HepG2 (cell line): ENCODE measurements around the gene PLEKHH1. TPM values are rescaled to one million over a fixed set of nuclear protein-coding genes. Genes with fewer than 3 reads are reported as not detected.

Source experiments
- ATAC-seq: fragments of 200-7000 bp; cut with Tn5 transposase; 3 replicates; pipeline ENCODE4 v1.9.1; 2020; ENCODE audit warnings: mild to moderate bottlenecking, moderate library complexity
- BruUV-seq: library from RNA; stranded (reverse); fragments of 400-500 nt; replicated peaks from 2 replicates; lab custom pipeline; 2021; lab: Mats Ljungman, UMichigan
- CTCF ChIA-PET: fragments of 300-600 bp; formaldehyde crosslinking; extraction: SDS; loops from one replicate; lab custom pipeline; 2021; ENCODE audit warnings: low total read pairs, inconsistent platforms, low intra/inter-chr PET ratio; lab: Yijun Ruan, JAX
- POLR2A ChIA-PET: fragments of 350-600 bp; sonication (Branson Sonifier 250); formaldehyde crosslinking; loops from one replicate; lab custom pipeline; 2020; ENCODE audit warnings: antibody characterized with exemption, inconsistent platforms; lab: Yijun Ruan, JAX
- DNase-seq: peaks from one replicate; pipeline ENCODE4 v3.0.0-alpha.2; 2015; ENCODE audit warnings: low spot score
- FAIRE-seq: peaks from 3 replicates; lab custom pipeline; 2011; peaks lifted over from hg19 to GRCh38; lab: Jason Lieb, UNC
- H2AFZ ChIP-seq: one replicate; pipeline ENCODE4 v1.6.1; 2011; ENCODE audit warnings: low read length, inconsistent platforms
- H3K27ac ChIP-seq: fragments of 300-600 bp; 3 replicates; pipeline ENCODE4 v1.8.0; 2011; ENCODE audit warnings: mixed run types, mild to moderate bottlenecking, mixed read lengths, low read length, inconsistent platforms; ENCODE audit not compliant: insufficient read depth; ENCODE audit errors: extremely low read length
- H3K27me3 ChIP-seq, 2 experiments: fragments of 200-600 bp in 1 of 2; 2 replicates in 1 of 2; 3 replicates in 1 of 2; pipeline versions ENCODE4 v1.6.0 to v1.8.0; 2011; ENCODE audit warnings: low read length in 2 of 2, mild to moderate bottlenecking in 2 of 2, moderate library complexity in 2 of 2, inconsistent platforms in 1 of 2; ENCODE audit not compliant: insufficient read depth in 2 of 2, control insufficient read depth in 1 of 2
- H3K36me3 ChIP-seq, 2 experiments: fragments of 200-600 bp in 1 of 2; replicated peaks in 1 of 2; 2 replicates in 1 of 2; 3 replicates in 1 of 2; pipeline versions ENCODE4 v1.5.1 to v1.8.0; 2011; ENCODE audit warnings: low read length in 2 of 2, inconsistent platforms in 1 of 2; ENCODE audit not compliant: insufficient read depth in 2 of 2, control insufficient read depth in 1 of 2
- H3K4me1 ChIP-seq: 2 replicates; pipeline ENCODE4 v1.5.1; 2012; ENCODE audit warnings: low read length, inconsistent platforms; ENCODE audit not compliant: insufficient read depth
- H3K4me2 ChIP-seq: 2 replicates; pipeline ENCODE4 v1.6.0; 2011; ENCODE audit warnings: low read depth, low read length, inconsistent platforms
- H3K4me3 ChIP-seq, 3 experiments: fragments of 200-600 bp in 1 of 3; sonication (generic), shearing (Covaris generic) in 1 of 3; replicated peaks in 1 of 3; 2 replicates each; pipeline ENCODE4 v1.5.1; 2011 to 2016; ENCODE audit warnings: low read length in 3 of 3, inconsistent platforms in 2 of 3, low read depth in 2 of 3, mild to moderate bottlenecking in 2 of 3, control low read depth in 1 of 3, mixed read lengths in 1 of 3; ENCODE audit not compliant: insufficient read depth in 1 of 3
- H3K79me2 ChIP-seq: one replicate; pipeline ENCODE4 v1.6.1; 2011; ENCODE audit warnings: low read length, inconsistent platforms; ENCODE audit not compliant: insufficient read depth
- H3K9ac ChIP-seq: 2 replicates; pipeline ENCODE4 v1.6.0; 2011; ENCODE audit warnings: mild to moderate bottlenecking, low read depth, low read length, inconsistent platforms; ENCODE audit not compliant: insufficient read depth
- H3K9me3 ChIP-seq: 2 replicates; pipeline ENCODE4 v1.5.1; 2012; ENCODE audit warnings: mild to moderate bottlenecking, low read length
- H4K20me1 ChIP-seq: 2 replicates; pipeline ENCODE4 v1.6.0; 2011; ENCODE audit warnings: inconsistent platforms, mild to moderate bottlenecking, low read length, moderate library complexity; ENCODE audit not compliant: insufficient read depth
- ATRX ChIP-seq: sonication (generic); formaldehyde crosslinking; IDR thresholded peaks from 2 replicates; pipeline ENCODE4 v1.4.0; 2020; ENCODE audit warnings: missing genetic modification reagents, borderline replicate concordance
- HES4 ChIP-seq: sonication (generic); formaldehyde crosslinking; IDR thresholded peaks from 2 replicates; pipeline ENCODE4 v1.9.0; 2021; ENCODE audit warnings: mild to moderate bottlenecking, missing genetic modification reagents, borderline replicate concordance
- PAWR ChIP-seq: sonication (generic); formaldehyde crosslinking; IDR thresholded peaks from 2 replicates; pipeline ENCODE4 v1.4.0; 2020; ENCODE audit warnings: missing genetic modification reagents, mild to moderate bottlenecking, borderline replicate concordance
- PAX8 ChIP-seq: sonication (generic); formaldehyde crosslinking; IDR thresholded peaks from 2 replicates; pipeline ENCODE4 v1.8.0; 2022; ENCODE audit warnings: mild to moderate bottlenecking, missing genetic modification reagents, borderline replicate concordance
- RFXAP ChIP-seq: sonication (generic); formaldehyde crosslinking; IDR thresholded peaks from 2 replicates; pipeline ENCODE4 v1.4.0; 2020; ENCODE audit warnings: missing genetic modification reagents, borderline replicate concordance
- RXRA ChIP-seq: sonication (generic); formaldehyde crosslinking; IDR thresholded peaks from 2 replicates; pipeline ENCODE4 v1.5.1; 2020; ENCODE audit warnings: missing genetic modification reagents
- ZNF251 ChIP-seq: sonication (generic); formaldehyde crosslinking; IDR thresholded peaks from 2 replicates; pipeline ENCODE4 v1.9.0; 2021; ENCODE audit warnings: mild to moderate bottlenecking, missing genetic modification reagents
- ZNF589 ChIP-seq: sonication (generic); formaldehyde crosslinking; conservative IDR thresholded peaks from 2 replicates; pipeline ENCODE4 v1.8.0; 2022; ENCODE audit warnings: mild to moderate bottlenecking, moderate library complexity, missing genetic modification reagents
- ZNF713 ChIP-seq: sonication (generic); formaldehyde crosslinking; IDR thresholded peaks from 2 replicates; pipeline ENCODE4 v1.4.0; 2020; ENCODE audit warnings: mild to moderate bottlenecking, missing genetic modification reagents
- ZNF776 ChIP-seq: sonication (generic); formaldehyde crosslinking; IDR thresholded peaks from 2 replicates; pipeline ENCODE4 v1.4.0; 2020; ENCODE audit warnings: mild to moderate bottlenecking, missing genetic modification reagents
- ZNF850 ChIP-seq: sonication (generic); formaldehyde crosslinking; conservative IDR thresholded peaks from 2 replicates; pipeline ENCODE4 v1.9.0; 2021; ENCODE audit warnings: mild to moderate bottlenecking, missing genetic modification reagents
- WGBS: methylation state at CpG from one replicate; pipeline ENCODE4 v1.1.6; 2017; ENCODE audit warnings: low lambda C conversion rate; 5-methylcytosine and 5-hydroxymethylcytosine counted together
- in situ Hi-C: cut with HindIII; loops from 2 replicates; pipeline ENCODE4 v1.10.0; 2017; ENCODE audit warnings: low pct_unique_long_range_greater_than_20kb; ENCODE audit not compliant: extremely low pct_ligation_motif_present
- intact Hi-C: fragments of 100-400 bp; cut with micrococcal nuclease; formaldehyde crosslinking; loops from one replicate; pipeline ENCODE4 v1.10.0; 2022; ENCODE audit not compliant: unreplicated experiment
- polyA plus RNA-seq, 8 experiments: library from polyadenylated mRNA; depleted of rRNA in 3 of 8; stranded (reverse) in 7 of 8; unstranded in 1 of 8; fragments of >200 nt; fragmentation: Illumina TruSeq in 4 of 8; extraction: Trizol in 4 of 8; gene quantifications; 2 replicates each; pipeline versions ENCODE4 v1.2.1 to v1.2.3, GENCODE V29; 2011 to 2016; ENCODE audit warnings: low read depth in 4 of 8, missing spikeins in 1 of 8, mixed read lengths in 1 of 8; ENCODE audit not compliant: insufficient read depth in 1 of 8
- total RNA-seq, 5 experiments: library from RNA; depleted of rRNA; stranded (reverse); fragments of >200 nt; fragmentation: Illumina TruSeq; extraction: Trizol; gene quantifications; 2 replicates each; pipeline ENCODE4 v1.2.3, GENCODE V29; 2016; ENCODE audit warnings: low read depth in 1 of 5
- TF ChIP-seq, protein P1 (sequence below): sonication (generic); formaldehyde crosslinking; IDR thresholded peaks from 2 replicates; pipeline ENCODE4 v1.9.0; 2022; ENCODE audit warnings: low read depth, missing genetic modification reagents
- TF ChIP-seq, protein P2 (sequence below): IDR thresholded peaks from 2 replicates; pipeline ENCODE4 v1.6.1; 2016; ENCODE audit warnings: control low read depth
- TF ChIP-seq, protein P3 (sequence below): sonication (generic); formaldehyde crosslinking; IDR thresholded peaks from 2 replicates; pipeline ENCODE4 v1.9.0; 2021; ENCODE audit warnings: mild to moderate bottlenecking, missing genetic modification reagents
- TF ChIP-seq, protein P4 (sequence below): IDR thresholded peaks from 2 replicates; pipeline ENCODE4 v1.6.1; 2018; ENCODE audit warnings: missing genetic modification reagents, mild to moderate bottlenecking, missing compliant biosample characterization

Gene PLEKHH1
- total and polyA plus RNA-seq, 2 of the 13 experiments (the other 11 are each of a cell fraction or from before 2014, with no cell fraction given), result 8.6 to 15.8 TPM

DNA sequence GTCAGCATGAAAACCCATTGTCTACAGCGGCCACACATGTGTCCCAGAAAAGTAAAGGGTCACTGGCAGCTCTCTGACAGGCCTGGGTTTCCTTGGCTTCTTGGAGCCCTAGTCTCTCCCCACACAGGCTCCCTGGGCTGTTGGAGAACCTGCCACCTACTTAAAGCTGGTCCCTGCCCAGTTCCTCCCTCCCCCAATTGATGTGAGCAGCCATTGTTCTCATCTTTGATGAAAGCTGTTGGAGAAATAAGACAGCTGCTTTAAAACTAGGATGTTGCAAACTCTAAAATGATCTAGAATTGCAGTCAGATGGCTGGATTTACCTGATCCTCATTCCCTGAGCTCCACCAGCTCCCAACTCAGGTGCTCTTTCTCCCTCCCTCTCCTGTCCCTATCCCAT is 4.8 kb upstream of the PLEKHH1 start:
- WGBS, result no CpG with 5 or more reads among the region's 1 CpG
- Histone ChIP-seq H3K4me3 (no peak overlapping the region), H3K4me2 (peak overlapping the region; percentile 43), H3K36me3 (no peaks in the 10 kb centered on the region), H3K9me3 (no peaks in the 10 kb centered on the region), H2AFZ (no peak overlapping the region), H3K79me2 (no peaks in the 10 kb centered on the region), H3K27ac (no peak overlapping the region), H4K20me1 (no peaks in the 10 kb centered on the region), H3K27me3 (peaks cover 0 to 18% of the 10 kb centered on the region in 2 experiments; a peak in 3 of 5 replicates), H3K4me1 (peaks cover 38% of the 10 kb centered on the region), H3K9ac (no peak overlapping the region)
- ATAC-seq (no peak), FAIRE-seq (no peak), DNase-seq (no peak)
- CTCF ChIA-PET, result no interaction called here
- in situ Hi-C loops, result loop anchor here (5.0 kb wide), 1 partner anchor 39 kb away; no protein-coding TSS in a partner anchor
- intact Hi-C loops, result loop anchor here (5.0 to 10.0 kb wide), 3 partner anchors 101 to 177 kb away; partner anchors contain the start of gene RDH12
- POLR2A ChIA-PET, result interaction anchor here (0.9 kb wide), 1 partner anchor 72 kb away, joined by 3 read pairs; the partner anchor contains the start of gene PIGH
- BruUV-seq, result no TSS peak
- TF ChIP-seq, protein P1, sequence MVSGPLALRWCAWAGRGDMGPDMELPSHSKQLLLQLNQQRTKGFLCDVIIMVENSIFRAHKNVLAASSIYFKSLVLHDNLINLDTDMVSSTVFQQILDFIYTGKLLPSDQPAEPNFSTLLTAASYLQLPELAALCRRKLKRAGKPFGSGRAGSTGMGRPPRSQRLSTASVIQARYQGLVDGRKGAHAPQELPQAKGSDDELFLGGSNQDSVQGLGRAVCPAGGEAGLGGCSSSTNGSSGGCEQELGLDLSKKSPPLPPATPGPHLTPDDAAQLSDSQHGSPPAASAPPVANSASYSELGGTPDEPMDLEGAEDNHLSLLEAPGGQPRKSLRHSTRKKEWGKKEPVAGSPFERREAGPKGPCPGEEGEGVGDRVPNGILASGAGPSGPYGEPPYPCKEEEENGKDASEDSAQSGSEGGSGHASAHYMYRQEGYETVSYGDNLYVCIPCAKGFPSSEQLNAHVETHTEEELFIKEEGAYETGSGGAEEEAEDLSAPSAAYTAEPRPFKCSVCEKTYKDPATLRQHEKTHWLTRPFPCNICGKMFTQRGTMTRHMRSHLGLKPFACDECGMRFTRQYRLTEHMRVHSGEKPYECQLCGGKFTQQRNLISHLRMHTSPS, result no peak
- no peak for TF ChIP-seq PAWR
- no peak for TF ChIP-seq RFXAP
- no peak for TF ChIP-seq ZNF776 (CRISPR knock-in tag)
- TF ChIP-seq ATRX (CRISPR knock-in tag), result no peak
- TF ChIP-seq ZNF589 (CRISPR knock-in tag), result no peak
- TF ChIP-seq, protein P2, sequence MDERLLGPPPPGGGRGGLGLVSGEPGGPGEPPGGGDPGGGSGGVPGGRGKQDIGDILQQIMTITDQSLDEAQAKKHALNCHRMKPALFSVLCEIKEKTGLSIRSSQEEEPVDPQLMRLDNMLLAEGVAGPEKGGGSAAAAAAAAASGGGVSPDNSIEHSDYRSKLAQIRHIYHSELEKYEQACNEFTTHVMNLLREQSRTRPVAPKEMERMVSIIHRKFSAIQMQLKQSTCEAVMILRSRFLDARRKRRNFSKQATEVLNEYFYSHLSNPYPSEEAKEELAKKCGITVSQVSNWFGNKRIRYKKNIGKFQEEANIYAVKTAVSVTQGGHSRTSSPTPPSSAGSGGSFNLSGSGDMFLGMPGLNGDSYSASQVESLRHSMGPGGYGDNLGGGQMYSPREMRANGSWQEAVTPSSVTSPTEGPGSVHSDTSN (CRISPR knock-in tag), result no peak
- TF ChIP-seq ZNF251 (CRISPR knock-in tag), result no peak
- TF ChIP-seq RXRA (CRISPR knock-in tag), result no peak
- TF ChIP-seq PAX8, result no peak
- TF ChIP-seq, protein P3, sequence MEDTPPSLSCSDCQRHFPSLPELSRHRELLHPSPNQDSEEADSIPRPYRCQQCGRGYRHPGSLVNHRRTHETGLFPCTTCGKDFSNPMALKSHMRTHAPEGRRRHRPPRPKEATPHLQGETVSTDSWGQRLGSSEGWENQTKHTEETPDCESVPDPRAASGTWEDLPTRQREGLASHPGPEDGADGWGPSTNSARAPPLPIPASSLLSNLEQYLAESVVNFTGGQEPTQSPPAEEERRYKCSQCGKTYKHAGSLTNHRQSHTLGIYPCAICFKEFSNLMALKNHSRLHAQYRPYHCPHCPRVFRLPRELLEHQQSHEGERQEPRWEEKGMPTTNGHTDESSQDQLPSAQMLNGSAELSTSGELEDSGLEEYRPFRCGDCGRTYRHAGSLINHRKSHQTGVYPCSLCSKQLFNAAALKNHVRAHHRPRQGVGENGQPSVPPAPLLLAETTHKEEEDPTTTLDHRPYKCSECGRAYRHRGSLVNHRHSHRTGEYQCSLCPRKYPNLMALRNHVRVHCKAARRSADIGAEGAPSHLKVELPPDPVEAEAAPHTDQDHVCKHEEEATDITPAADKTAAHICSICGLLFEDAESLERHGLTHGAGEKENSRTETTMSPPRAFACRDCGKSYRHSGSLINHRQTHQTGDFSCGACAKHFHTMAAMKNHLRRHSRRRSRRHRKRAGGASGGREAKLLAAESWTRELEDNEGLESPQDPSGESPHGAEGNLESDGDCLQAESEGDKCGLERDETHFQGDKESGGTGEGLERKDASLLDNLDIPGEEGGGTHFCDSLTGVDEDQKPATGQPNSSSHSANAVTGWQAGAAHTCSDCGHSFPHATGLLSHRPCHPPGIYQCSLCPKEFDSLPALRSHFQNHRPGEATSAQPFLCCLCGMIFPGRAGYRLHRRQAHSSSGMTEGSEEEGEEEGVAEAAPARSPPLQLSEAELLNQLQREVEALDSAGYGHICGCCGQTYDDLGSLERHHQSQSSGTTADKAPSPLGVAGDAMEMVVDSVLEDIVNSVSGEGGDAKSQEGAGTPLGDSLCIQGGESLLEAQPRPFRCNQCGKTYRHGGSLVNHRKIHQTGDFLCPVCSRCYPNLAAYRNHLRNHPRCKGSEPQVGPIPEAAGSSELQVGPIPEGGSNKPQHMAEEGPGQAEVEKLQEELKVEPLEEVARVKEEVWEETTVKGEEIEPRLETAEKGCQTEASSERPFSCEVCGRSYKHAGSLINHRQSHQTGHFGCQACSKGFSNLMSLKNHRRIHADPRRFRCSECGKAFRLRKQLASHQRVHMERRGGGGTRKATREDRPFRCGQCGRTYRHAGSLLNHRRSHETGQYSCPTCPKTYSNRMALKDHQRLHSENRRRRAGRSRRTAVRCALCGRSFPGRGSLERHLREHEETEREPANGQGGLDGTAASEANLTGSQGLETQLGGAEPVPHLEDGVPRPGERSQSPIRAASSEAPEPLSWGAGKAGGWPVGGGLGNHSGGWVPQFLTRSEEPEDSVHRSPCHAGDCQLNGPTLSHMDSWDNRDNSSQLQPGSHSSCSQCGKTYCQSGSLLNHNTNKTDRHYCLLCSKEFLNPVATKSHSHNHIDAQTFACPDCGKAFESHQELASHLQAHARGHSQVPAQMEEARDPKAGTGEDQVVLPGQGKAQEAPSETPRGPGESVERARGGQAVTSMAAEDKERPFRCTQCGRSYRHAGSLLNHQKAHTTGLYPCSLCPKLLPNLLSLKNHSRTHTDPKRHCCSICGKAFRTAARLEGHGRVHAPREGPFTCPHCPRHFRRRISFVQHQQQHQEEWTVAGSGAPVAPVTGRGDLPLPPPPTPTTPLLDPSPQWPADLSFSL (CRISPR knock-in tag), result no peak
- TF ChIP-seq HES4 (CRISPR knock-in tag), result no peak
- TF ChIP-seq, protein P4, sequence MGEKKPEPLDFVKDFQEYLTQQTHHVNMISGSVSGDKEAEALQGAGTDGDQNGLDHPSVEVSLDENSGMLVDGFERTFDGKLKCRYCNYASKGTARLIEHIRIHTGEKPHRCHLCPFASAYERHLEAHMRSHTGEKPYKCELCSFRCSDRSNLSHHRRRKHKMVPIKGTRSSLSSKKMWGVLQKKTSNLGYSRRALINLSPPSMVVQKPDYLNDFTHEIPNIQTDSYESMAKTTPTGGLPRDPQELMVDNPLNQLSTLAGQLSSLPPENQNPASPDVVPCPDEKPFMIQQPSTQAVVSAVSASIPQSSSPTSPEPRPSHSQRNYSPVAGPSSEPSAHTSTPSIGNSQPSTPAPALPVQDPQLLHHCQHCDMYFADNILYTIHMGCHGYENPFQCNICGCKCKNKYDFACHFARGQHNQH (CRISPR knock-in tag), result no peak
- no peak for TF ChIP-seq ZNF850 (CRISPR knock-in tag)
- TF ChIP-seq ZNF713 (CRISPR knock-in tag), result no peak
